Activated T-helper 1 cell treated with anti-CD3 and anti-CD28 coated beads, Interleukin-2, amount 50 U/mL, for 16 hours (primary cell): ENCODE results near the gene CPA2.

Experiments
- DNase-seq, 2 donors: peaks; one replicate each; pipeline ENCODE4 v3.0.0-alpha.2; 2020; ENCODE audit warnings: low read depth in 1 of 2, low spot score in 1 of 2

The CPA2 gene

DNA sequence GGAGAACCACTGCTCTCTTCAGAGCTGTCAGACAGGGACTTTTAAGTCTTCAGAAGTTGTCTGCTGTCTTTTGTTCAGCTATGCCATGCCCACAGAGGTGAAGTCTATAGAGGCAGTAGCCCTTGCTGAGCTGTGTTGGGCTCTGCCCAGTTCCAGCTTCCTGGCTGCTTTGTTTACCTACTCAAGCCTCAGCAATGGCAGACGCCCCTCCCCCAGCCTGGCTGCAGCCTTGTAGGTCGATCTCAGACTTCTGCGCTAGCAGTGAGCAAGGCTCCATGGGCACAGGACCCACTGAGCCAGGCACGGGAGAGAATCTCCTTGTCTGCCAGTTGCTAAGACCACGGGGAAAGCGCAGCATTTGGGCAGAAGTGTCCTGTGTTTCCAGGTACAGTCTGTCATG lies 12.1 kb upstream of the CPA2 start:
- no peak for DNase-seq

DNA sequence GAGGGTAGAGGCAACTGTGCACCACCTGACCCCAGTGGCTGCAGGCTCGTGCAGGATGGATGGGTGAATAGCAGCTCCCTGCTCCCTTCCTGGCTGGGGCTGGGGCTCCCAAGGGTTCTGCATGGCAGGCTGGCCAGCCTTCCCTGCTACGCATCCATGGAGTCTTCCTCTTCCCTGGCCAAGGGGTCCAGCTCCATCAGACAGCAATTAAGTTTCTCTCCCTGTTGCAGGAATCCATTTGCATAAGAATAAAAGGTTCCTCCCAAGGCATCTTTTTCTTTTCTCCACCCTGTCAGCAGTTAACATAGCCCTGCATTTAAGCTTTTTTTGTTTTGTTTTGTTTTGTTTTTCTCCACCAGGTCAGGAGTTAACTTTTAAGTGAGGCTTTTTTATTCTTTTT lies 10.0 kb upstream of the CPA2 start:
- no peak for DNase-seq

DNA sequence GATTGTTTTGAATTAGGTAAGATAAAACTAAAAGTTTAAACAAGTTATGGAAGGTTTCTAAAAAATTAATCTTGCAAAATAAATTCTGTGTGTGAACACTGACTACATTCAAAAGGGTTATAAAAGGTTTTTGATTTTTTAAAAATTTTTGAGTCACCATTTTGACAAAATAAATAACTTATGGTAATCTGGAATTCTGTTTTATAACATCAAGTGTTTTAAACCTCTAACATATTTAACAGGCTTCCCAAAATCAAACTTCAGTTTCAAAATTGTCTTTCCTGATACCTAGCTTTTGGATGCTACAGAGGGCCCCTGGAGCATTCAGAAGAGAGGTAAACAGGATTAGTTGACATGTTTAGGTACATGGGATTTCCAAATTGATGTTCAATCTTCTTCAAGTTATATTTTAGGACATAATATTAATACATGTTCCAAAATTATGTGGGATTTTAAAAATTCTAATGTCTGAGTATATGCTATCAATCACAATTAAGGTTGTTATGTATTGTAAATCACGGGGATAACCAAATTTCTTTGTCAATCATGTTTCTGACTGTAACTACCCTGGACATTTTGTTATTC lies 8.1 kb upstream of the CPA2 start:
- no peak for DNase-seq

DNA sequence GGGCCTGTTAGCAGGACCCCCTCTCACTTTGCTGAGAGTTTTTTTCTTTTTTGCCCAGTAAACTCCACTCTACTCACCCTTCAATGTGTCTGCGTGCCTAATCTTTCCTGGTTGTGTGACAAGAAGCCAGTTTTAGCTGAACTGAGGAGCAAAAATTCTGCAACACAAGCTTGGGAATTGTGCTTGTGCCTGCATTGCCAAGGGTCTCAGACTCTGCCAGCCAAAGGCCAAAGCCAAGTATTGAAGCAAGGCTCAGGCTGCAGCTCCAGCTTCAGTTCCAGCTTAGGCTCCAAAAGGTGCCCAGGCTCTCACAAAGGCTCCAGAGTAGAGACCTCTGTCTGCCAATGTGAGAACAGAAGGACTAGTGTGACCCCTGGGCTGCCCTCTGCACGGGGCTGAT lies 4.2 kb upstream of the CPA2 start:
- no peak for DNase-seq

- DNase-seq, result no peak
These were observed 3.5 kb upstream of the CPA2 start for GRCh38 chr7:130263130-130263529.

GRCh38 chr7:130266961-130267321 lies 278 bp downstream of the CPA2 start:
- DNase-seq, result no peak

DNA sequence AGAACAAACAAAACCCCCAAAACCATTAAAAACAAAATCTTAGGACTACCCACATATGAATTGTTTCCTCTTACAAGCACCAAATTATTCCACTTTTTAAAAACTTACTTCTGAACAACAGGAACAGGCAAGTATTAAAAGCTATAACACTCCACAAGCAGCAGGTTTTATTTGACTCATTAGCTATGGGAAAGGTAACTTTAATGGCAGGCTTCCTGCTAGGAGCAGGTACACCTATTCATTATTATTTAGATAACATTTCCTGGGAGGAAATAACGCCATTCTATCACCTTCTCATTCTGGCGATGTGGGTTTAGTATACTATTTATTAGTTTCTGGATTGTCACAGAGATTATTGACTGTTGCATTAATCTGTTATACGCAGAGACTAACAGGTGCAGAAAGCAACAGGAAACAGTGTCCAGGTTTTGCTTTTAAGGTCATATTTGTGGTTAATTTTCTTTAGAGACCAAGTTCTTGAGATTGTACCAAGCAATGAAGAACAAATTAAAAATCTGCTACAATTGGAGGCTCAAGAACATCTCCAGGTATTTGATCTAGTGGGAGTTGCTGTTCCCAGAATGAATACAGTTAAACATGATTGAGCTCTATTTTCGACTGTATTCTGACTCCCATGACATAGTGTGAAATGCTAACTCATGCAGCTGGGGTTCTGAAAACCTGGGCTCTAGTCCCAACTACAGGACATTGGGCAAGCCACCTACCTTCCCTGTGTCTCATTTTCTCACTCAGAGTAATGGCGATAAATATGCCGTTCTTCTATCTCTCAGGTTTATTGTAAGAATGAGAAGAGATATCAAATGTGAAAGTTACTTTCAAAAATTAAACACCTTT lies 2.0 kb downstream of the CPA2 start:
- DNase-seq, result no peak

- no peak for DNase-seq
These were observed 2.6 kb downstream of the CPA2 start for GRCh38 chr7:130269318-130269694.

- DNase-seq, result no peak
These were observed 4.5 kb downstream of the CPA2 start for GRCh38 chr7:130270947-130271800.

- no peak for DNase-seq
These were observed 5.9 kb downstream of the CPA2 start for GRCh38 chr7:130272381-130273080.

GRCh38 chr7:130273081-130273932 lies 6.6 kb downstream of the CPA2 start:
- DNase-seq, result no peak

DNA sequence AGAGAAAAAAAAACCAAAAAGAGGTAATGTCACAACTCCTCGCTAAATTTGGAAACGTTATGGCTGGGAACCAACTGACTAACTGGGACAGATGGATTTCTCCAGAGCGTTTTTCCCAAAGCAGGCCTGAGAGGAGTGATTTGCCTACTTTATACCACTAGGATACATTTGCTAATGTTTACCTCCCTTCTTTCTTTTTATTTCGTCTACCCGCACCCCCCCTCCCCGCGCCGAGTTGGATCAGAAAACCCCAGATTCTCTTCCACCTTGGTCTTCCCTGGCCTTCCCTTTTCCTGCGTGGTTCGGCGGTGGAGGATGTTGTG lies 7.2 kb downstream of the CPA2 start:
- DNase-seq, result no peak

DNA sequence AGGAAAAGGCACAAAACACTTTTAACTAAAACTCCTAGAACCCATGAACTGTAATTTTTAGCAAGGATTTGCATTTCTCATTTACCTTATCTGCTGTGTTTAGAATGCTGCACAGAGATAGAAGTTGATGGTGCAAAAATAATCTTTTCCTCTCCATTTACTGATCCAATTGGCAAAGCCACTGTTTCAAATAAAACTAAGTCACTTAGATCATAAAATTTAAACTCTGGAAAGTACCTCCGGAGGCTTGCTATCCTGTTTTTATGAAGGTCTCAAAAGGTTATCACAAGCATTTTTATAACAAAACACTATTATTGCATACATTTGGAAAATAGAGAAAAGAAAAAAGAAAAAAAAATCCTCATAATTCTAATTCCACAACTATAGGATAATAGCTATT lies 7.6 kb downstream of the CPA2 start:
- DNase-seq, result no peak

GRCh38 chr7:130274983-130275591 lies 8.4 kb downstream of the CPA2 start:
- DNase-seq, result no peak

DNA sequence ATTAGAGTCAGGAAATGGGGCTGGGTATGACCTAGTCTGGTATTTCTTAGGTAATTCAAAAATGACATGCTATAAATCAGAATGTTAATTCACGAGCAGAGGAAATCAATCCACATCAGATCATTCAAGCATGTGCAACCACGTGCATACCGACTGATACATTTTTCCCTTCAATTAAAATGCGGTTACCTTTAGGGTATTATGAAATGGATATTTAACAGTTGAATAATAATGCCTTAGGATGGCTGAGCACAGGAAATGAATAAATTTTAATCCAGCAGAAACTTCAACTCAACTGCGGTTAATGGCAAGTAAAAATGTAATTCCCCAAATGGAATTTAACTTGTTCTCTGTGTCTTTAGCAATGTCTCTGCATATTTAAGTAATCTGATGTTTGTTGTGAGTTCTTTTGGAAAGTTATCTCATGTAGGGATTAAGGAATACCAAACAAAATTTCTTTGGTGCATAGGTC lies 9.2 kb downstream of the CPA2 start:
- no peak for DNase-seq

GRCh38 chr7:130276796-130277762 lies 10.4 kb downstream of the CPA2 start:
- DNase-seq, result peak in 1 of 2 donors; percentile 1

- DNase-seq, result no peak
These were observed 11.3 kb downstream of the CPA2 start for GRCh38 chr7:130277763-130278643.

- no peak for DNase-seq
These were observed 12.2 kb downstream of the CPA2 start for GRCh38 chr7:130278860-130279259.
